H9 (cell line): Measurements from ENCODE around the gene BTBD7. TPM values are rescaled to one million over a fixed set of nuclear protein-coding genes. Genes with fewer than 3 reads are reported as not detected.

Experiments
- DNase-seq: peaks from one replicate; pipeline ENCODE4 v3.0.0-alpha.2; 2017
- H2AFZ ChIP-seq: one replicate; pipeline ENCODE4 v1.6.1; 2013; ENCODE audit warnings: mild to moderate bottlenecking, low read length, control low read depth, moderate library complexity
- H2AK5ac ChIP-seq: 2 replicates; pipeline ENCODE4 v1.6.1; 2013; ENCODE audit warnings: low read length, control low read depth, mixed read lengths; ENCODE audit not compliant: insufficient read length
- H2BK120ac ChIP-seq: one replicate; pipeline ENCODE4 v1.6.1; 2013; ENCODE audit warnings: low read depth, mild to moderate bottlenecking, low read length, control low read depth, inconsistent platforms; ENCODE audit not compliant: poor library complexity, severe bottlenecking
- H2BK12ac ChIP-seq: 2 replicates; pipeline ENCODE4 v1.6.1; 2013; ENCODE audit warnings: low read length, control low read depth, mixed read lengths, low read depth; ENCODE audit not compliant: insufficient read length
- H2BK15ac ChIP-seq: 2 replicates; pipeline ENCODE4 v1.6.1; 2013; ENCODE audit warnings: low read depth, low read length, control low read depth
- H2BK20ac ChIP-seq: one replicate; pipeline ENCODE4 v1.6.1; 2013; ENCODE audit warnings: low read depth, mild to moderate bottlenecking, low read length, control low read depth, inconsistent platforms; ENCODE audit not compliant: poor library complexity, severe bottlenecking
- H2BK5ac ChIP-seq: 2 replicates; pipeline ENCODE4 v1.6.1; 2013; ENCODE audit warnings: low read length, control low read depth, mixed read lengths; ENCODE audit not compliant: insufficient read length
- H3K14ac ChIP-seq: 2 replicates; pipeline ENCODE4 v1.6.1; 2013; ENCODE audit warnings: low read length, control low read depth; ENCODE audit not compliant: insufficient read depth
- H3K18ac ChIP-seq: 2 replicates; pipeline ENCODE4 v1.6.1; 2013; ENCODE audit warnings: low read depth, mild to moderate bottlenecking, mixed read lengths, low read length, control low read depth; ENCODE audit not compliant: insufficient read length
- H3K23ac ChIP-seq: 2 replicates; pipeline ENCODE4 v1.6.1; 2013; ENCODE audit warnings: low read length, control low read depth, mixed read lengths, low read depth; ENCODE audit not compliant: insufficient read length
- H3K23me2 ChIP-seq: 2 replicates; pipeline ENCODE4 v1.6.1; 2013; ENCODE audit warnings: low read depth, mild to moderate bottlenecking, mixed read lengths, low read length, control low read depth; ENCODE audit not compliant: insufficient read length, poor library complexity, severe bottlenecking
- H3K27ac ChIP-seq: 2 replicates; pipeline ENCODE4 v1.5.1; 2013; ENCODE audit warnings: low read length, control low read depth, mixed read lengths, low read depth; ENCODE audit not compliant: insufficient read length
- H3K27me3 ChIP-seq: 2 replicates; pipeline ENCODE4 v1.6.1; 2013; ENCODE audit warnings: low read length, control low read depth, inconsistent platforms; ENCODE audit not compliant: insufficient read depth
- H3K4ac ChIP-seq: 2 replicates; pipeline ENCODE4 v1.6.1; 2013; ENCODE audit warnings: low read depth, mild to moderate bottlenecking, control low read depth, inconsistent platforms, low read length, moderate library complexity
- H3K4me1 ChIP-seq: 2 replicates; pipeline ENCODE4 v1.6.1; 2013; ENCODE audit warnings: low read length, control low read depth, inconsistent platforms; ENCODE audit not compliant: insufficient read depth
- H3K4me2 ChIP-seq: 2 replicates; pipeline ENCODE4 v1.6.1; 2013; ENCODE audit warnings: low read length, control low read depth, mixed read lengths; ENCODE audit not compliant: insufficient read length, insufficient read depth
- H3K56ac ChIP-seq: 2 replicates; pipeline ENCODE4 v1.6.1; 2013; ENCODE audit warnings: low read depth, mild to moderate bottlenecking, mixed read lengths, low read length, control low read depth; ENCODE audit not compliant: insufficient read length
- H3K79me1 ChIP-seq: 2 replicates; pipeline ENCODE4 v1.6.1; 2013; ENCODE audit warnings: low read depth, mild to moderate bottlenecking, moderate library complexity, low read length, control low read depth, inconsistent platforms; ENCODE audit not compliant: insufficient read depth, poor library complexity, severe bottlenecking
- H3K79me2 ChIP-seq: 2 replicates; pipeline ENCODE4 v1.6.1; 2013; ENCODE audit warnings: low read length, control low read depth, inconsistent platforms; ENCODE audit not compliant: insufficient read depth
- H3K9ac ChIP-seq: 2 replicates; pipeline ENCODE4 v1.6.1; 2013; ENCODE audit warnings: low read length, control low read depth, mixed read lengths; ENCODE audit not compliant: insufficient read length; ENCODE audit errors: extremely low read depth
- H3K9me3 ChIP-seq: one replicate; pipeline ENCODE4 v1.6.1; 2013; ENCODE audit warnings: low read depth, low read length, inconsistent platforms; ENCODE audit not compliant: control insufficient read depth
- H3T11ph ChIP-seq: one replicate; pipeline ENCODE4 v1.6.1; 2013; ENCODE audit warnings: mild to moderate bottlenecking, low read length, control low read depth, inconsistent platforms
- H4K20me1 ChIP-seq: one replicate; pipeline ENCODE4 v1.6.1; 2013; ENCODE audit not compliant: control insufficient read depth, insufficient read length, insufficient read depth
- H4K5ac ChIP-seq: 2 replicates; pipeline ENCODE4 v1.6.1; 2013; ENCODE audit warnings: low read depth, mild to moderate bottlenecking, mixed read lengths, low read length, control low read depth; ENCODE audit not compliant: insufficient read length
- H4K8ac ChIP-seq: replicated peaks from 2 replicates; pipeline ENCODE4 v1.6.1; 2013; ENCODE audit warnings: low read length, control low read depth, mixed read lengths, low read depth; ENCODE audit not compliant: insufficient read length
- H4K91ac ChIP-seq: 2 replicates; pipeline ENCODE4 v1.6.1; 2013; ENCODE audit warnings: low read depth, mild to moderate bottlenecking, moderate library complexity, mixed read lengths, low read length, control low read depth; ENCODE audit not compliant: insufficient read length
- H3K27ac Mint-ChIP-seq, 3 experiments: 2 replicates in 2 of 3; 3 replicates in 1 of 3; pipeline ENCODE4 v1.8.0; 2020 to 2021; ENCODE audit warnings: mixed read lengths in 3 of 3, mild to moderate bottlenecking in 1 of 3, moderate library complexity in 1 of 3
- H3K27me3 Mint-ChIP-seq: 2 replicates; pipeline ENCODE4 v1.8.0; 2021; ENCODE audit warnings: low read depth, mild to moderate bottlenecking, moderate library complexity, mixed read lengths
- H3K36me3 Mint-ChIP-seq, 3 experiments: 2 replicates in 2 of 3; 3 replicates in 1 of 3; pipeline ENCODE4 v1.8.0; 2020 to 2021; ENCODE audit warnings: low read depth in 3 of 3, mixed read lengths in 3 of 3; ENCODE audit not compliant: insufficient read depth in 1 of 3
- H3K4me1 Mint-ChIP-seq, 2 experiments: 2 replicates each; pipeline ENCODE4 v1.8.0; 2020; ENCODE audit warnings: mixed read lengths in 2 of 2
- H3K4me3 Mint-ChIP-seq, 2 experiments: 2 replicates in 1 of 2; 3 replicates in 1 of 2; pipeline ENCODE4 v1.8.0; 2020 to 2021; ENCODE audit warnings: mild to moderate bottlenecking in 2 of 2, mixed read lengths in 2 of 2, moderate library complexity in 1 of 2
- H3K9me3 Mint-ChIP-seq, 2 experiments: 2 replicates in 1 of 2; 3 replicates in 1 of 2; pipeline ENCODE4 v1.8.0; 2020; ENCODE audit warnings: mild to moderate bottlenecking in 2 of 2, mixed read lengths in 2 of 2, moderate library complexity in 1 of 2
- WGBS: extraction: QIAGEN DNeasy Blood & Tissue Kit; methylation state at CpG from one replicate; pipeline ENCODE4 v1.1.7; 2013; ENCODE audit warnings: missing lambda C conversion rate, low lambda C conversion rate, mixed read lengths; ENCODE audit not compliant: insufficient read length; ENCODE audit errors: extremely low coverage; 5-methylcytosine and 5-hydroxymethylcytosine counted together
- total RNA-seq: library from RNA; stranded (reverse); gene quantifications from 2 replicates; pipeline ENCODE4 v1.2.1, GENCODE V29; 2021
- TF ChIP-seq, protein P1 (sequence below): fragments of 200-600 bp; sonication (generic); conservative IDR thresholded peaks from 3 replicates; pipeline ENCODE4 v1.8.0; 2021; ENCODE audit warnings: antibody characterized with exemption, mild to moderate bottlenecking

The BTBD7 gene
- total RNA-seq, 1 experiment from 2014 or later: 44.1 TPM

DNA sequence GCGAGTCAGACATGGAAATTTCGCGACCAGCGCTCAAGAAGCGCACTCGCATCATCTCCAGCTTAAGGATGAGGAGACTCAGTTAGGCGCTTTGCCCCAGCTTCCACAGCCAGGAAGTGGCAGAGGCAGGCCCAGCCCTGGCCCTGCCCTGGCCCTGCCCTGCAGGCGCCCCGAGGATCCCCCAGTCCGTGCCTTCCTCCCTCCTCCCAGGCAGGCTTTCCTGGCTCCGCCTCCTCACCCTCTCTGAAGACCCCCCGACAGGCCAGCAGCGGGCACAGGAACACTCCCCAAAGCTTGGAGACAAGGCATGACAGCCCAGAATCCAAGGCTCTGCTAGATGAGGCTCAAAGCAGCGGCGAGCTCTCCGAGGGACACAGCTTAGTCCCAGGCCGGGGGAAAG, 100.7 kb downstream of the BTBD7 start:
- Histone ChIP-seq H3K18ac (no peak overlapping the region), H3K27me3 (no peaks in the 10 kb centered on the region), H3K9me3 (no peaks in the 10 kb centered on the region), H2BK20ac (no peak overlapping the region), H2BK120ac (no peak overlapping the region), H2BK15ac (no peak overlapping the region), H2BK12ac (no peak overlapping the region), H3K56ac (no peak overlapping the region), H4K91ac (no peak overlapping the region), H3K4ac (no peak overlapping the region), H3K27ac (no peak overlapping the region), H2AFZ (no peak overlapping the region), H3K23me2 (no peaks in the 10 kb centered on the region), H4K5ac (no peak overlapping the region), H3K14ac (no peak overlapping the region), H3K4me1 (no peaks in the 10 kb centered on the region), H3K4me2 (no peak overlapping the region), H4K20me1 (no peaks in the 10 kb centered on the region), H3K79me1 (no peaks in the 10 kb centered on the region), H3T11ph (no peak overlapping the region), H2AK5ac (no peak overlapping the region), H4K8ac (no peak overlapping the region), H3K9ac (no peak overlapping the region), H3K79me2 (no peaks in the 10 kb centered on the region), H3K23ac (no peak overlapping the region), H2BK5ac (no peak overlapping the region)
- Mint-ChIP-seq H3K9me3 (no peaks in the 10 kb centered on the region), H3K4me3 (no peak overlapping the region), H3K27me3 (no peaks in the 10 kb centered on the region), H3K4me1 (peaks cover 2 to 8% of the 10 kb centered on the region in 2 experiments; a peak in 3 of 4 replicates), H3K27ac (peak overlapping the region in 1 of 3 experiments; percentile 91; a peak in 2 of 7 replicates), H3K36me3 (peaks cover 8 to 21% (median 15%) of the 10 kb centered on the region in 3 experiments; a peak in 6 of 7 replicates)
- TF ChIP-seq, protein P1, sequence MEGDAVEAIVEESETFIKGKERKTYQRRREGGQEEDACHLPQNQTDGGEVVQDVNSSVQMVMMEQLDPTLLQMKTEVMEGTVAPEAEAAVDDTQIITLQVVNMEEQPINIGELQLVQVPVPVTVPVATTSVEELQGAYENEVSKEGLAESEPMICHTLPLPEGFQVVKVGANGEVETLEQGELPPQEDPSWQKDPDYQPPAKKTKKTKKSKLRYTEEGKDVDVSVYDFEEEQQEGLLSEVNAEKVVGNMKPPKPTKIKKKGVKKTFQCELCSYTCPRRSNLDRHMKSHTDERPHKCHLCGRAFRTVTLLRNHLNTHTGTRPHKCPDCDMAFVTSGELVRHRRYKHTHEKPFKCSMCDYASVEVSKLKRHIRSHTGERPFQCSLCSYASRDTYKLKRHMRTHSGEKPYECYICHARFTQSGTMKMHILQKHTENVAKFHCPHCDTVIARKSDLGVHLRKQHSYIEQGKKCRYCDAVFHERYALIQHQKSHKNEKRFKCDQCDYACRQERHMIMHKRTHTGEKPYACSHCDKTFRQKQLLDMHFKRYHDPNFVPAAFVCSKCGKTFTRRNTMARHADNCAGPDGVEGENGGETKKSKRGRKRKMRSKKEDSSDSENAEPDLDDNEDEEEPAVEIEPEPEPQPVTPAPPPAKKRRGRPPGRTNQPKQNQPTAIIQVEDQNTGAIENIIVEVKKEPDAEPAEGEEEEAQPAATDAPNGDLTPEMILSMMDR: no peak
- no peak for DNase-seq
- WGBS: no CpG with 5 or more reads among the region's 17 CpGs
